T-cell (primary cell): ENCODE results near the gene SLC6A1. TPM values are rescaled to one million over a fixed set of nuclear protein-coding genes. Genes with fewer than 3 reads are reported as not detected.

Experiments used
- ATAC-seq, 4 experiments: fragments of 200-7000 bp in 3 of 4; fragments of 150-1000 bp in 1 of 4; cut with Tn5 transposase; replicated peaks in 1 of 4; 1 replicate in 3 of 4; 2 replicates in 1 of 4; pipeline ENCODE4 v1.10.0; 2021; ENCODE audit warnings: moderate library complexity in 3 of 4, mild to moderate bottlenecking in 2 of 4, moderate number of reproducible peaks in 1 of 4
- CTCF ChIA-PET, 2 donors: fragments of 300-600 bp; sonication (Branson Sonifier 250); formaldehyde crosslinking; loops; one replicate each; lab custom pipeline; 2022; ENCODE audit warnings: antibody characterized with exemption in 2 of 2; lab: Charles Lee
- POLR2A ChIA-PET, 2 donors: fragments of 300-600 bp; sonication (Branson Sonifier 250); formaldehyde crosslinking; loops; one replicate each; lab custom pipeline; 2022; ENCODE audit warnings: antibody characterized with exemption in 2 of 2; lab: Charles Lee
- DNase-seq, 35 experiments: peaks; one replicate each; pipeline versions ENCODE4 v3.0.0 to v3.0.0-alpha.2; 2013 to 2023
- H3K27ac ChIP-seq: one replicate; pipeline ENCODE4 v1.5.1; 2013; ENCODE audit warnings: low read length
- H3K27me3 ChIP-seq, 2 experiments: replicated peaks in 1 of 2; 1 replicate in 1 of 2; 2 replicates in 1 of 2; pipeline versions ENCODE4 v1.6.1 to v1.7.0; 2013; ENCODE audit warnings: low read length in 1 of 2, mixed read lengths in 1 of 2; ENCODE audit not compliant: control insufficient read depth in 2 of 2, insufficient read depth in 2 of 2; ENCODE audit errors: extremely low read depth in 1 of 2
- H3K36me3 ChIP-seq, 2 donors: 1 replicate in 1 of 2; 2 replicates in 1 of 2; pipeline versions ENCODE4 v1.6.1 to v1.7.0; 2013; ENCODE audit warnings: low read length in 1 of 2; ENCODE audit not compliant: control insufficient read depth in 2 of 2, insufficient read depth in 1 of 2; ENCODE audit errors: extremely low read depth in 1 of 2
- H3K4me1 ChIP-seq, 2 experiments: 1 replicate in 1 of 2; 2 replicates in 1 of 2; pipeline versions ENCODE4 v1.6.1 to v1.7.0; 2013; ENCODE audit warnings: low read length in 2 of 2, mixed read lengths in 1 of 2; ENCODE audit not compliant: insufficient read depth in 2 of 2, control insufficient read depth in 1 of 2; ENCODE audit errors: extremely low read depth in 1 of 2
- H3K4me3 ChIP-seq, 2 donors: 1 replicate in 1 of 2; 2 replicates in 1 of 2; pipeline versions ENCODE4 v1.5.1 to v1.7.0; 2013; ENCODE audit warnings: mild to moderate bottlenecking in 2 of 2, low read length in 1 of 2, moderate library complexity in 1 of 2; ENCODE audit not compliant: control insufficient read depth in 1 of 2; ENCODE audit errors: extremely low read depth in 1 of 2
- H3K9me3 ChIP-seq: 2 replicates; pipeline ENCODE4 v1.7.0; 2013
- H3K27ac Mint-ChIP-seq, 2 donors: one replicate each; pipeline ENCODE4 v1.8.0; 2020 to 2021; ENCODE audit warnings: mild to moderate bottlenecking in 2 of 2, mixed read lengths in 2 of 2
- H3K27me3 Mint-ChIP-seq, 2 donors: one replicate each; pipeline ENCODE4 v1.8.0; 2021 to 2022; ENCODE audit warnings: mixed read lengths in 2 of 2
- H3K36me3 Mint-ChIP-seq: one replicate; pipeline ENCODE4 v1.8.0; 2021; ENCODE audit warnings: mixed read lengths
- H3K4me1 Mint-ChIP-seq, 3 donors: one replicate each; pipeline ENCODE4 v1.8.0; 2020 to 2022; ENCODE audit warnings: mixed read lengths in 3 of 3, mild to moderate bottlenecking in 1 of 3
- H3K4me3 Mint-ChIP-seq, 3 donors: one replicate each; pipeline ENCODE4 v1.8.0; 2020 to 2022; ENCODE audit warnings: mild to moderate bottlenecking in 3 of 3, mixed read lengths in 3 of 3, moderate library complexity in 3 of 3
- H3K9me3 Mint-ChIP-seq, 3 donors: one replicate each; pipeline ENCODE4 v1.8.0; 2020 to 2022; ENCODE audit warnings: mixed read lengths in 3 of 3
- WGBS: methylation state at CpG from one replicate; pipeline ENCODE4 v1.1.5; 2013; ENCODE audit warnings: missing lambda C conversion rate; ENCODE audit not compliant: insufficient coverage; 5-methylcytosine and 5-hydroxymethylcytosine counted together
- total RNA-seq, 35 experiments: library from RNA in 6 of 35; stranded (reverse) in 6 of 35; fragments of 120-200 nt in 1 of 35; gene quantifications; one replicate each; pipeline versions ENCODE4 v1.2.1 to v1.2.4 and lab custom pipeline; 2013 to 2026

Gene SLC6A1
- total RNA-seq, 5 donors from 2014 or later (not counting 1 experiment from before 2014, with no cell fraction given): 0.13 to 0.16 TPM; not detected in 3

DNA sequence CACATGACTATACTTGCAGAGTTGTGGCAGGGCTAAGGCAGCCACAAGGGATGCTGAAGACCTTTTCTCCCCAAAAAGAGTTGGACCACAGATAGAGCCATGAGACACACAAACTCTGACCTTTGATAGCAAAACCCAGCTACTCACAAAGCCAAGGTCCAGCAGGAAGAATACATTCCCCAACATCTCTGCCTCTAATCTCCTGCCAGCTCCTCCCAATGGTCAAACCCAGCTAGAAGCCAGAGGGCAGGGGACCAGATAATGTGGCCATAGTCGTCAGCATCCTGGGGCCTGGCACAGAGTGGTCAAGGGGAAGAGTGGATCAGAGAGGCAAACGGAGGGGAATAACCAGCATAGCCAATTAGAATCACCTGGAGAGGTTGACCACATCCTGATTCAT, 28.2 kb downstream of the SLC6A1 start:
- ChIA-PET CTCF (no interaction called here), POLR2A (no interaction called here)
- Mint-ChIP-seq H3K36me3 (no peaks in the 10 kb centered on the region), H3K4me1 (peaks cover 0 to 6% (median 0%) of the 10 kb centered on the region in 3 donors), H3K27me3 (peaks cover 7 to 22% of the 10 kb centered on the region in 2 donors), H3K9me3 (no peaks in the 10 kb centered on the region), H3K4me3 (no peak overlapping the region), H3K27ac (no peak overlapping the region)
- no peak overlapping the region for H3K27ac ChIP-seq
- H3K4me1 ChIP-seq: no peaks in the 10 kb centered on the region
- H3K4me3 ChIP-seq: no peak overlapping the region
- H3K9me3 ChIP-seq: no peaks in the 10 kb centered on the region
- DNase-seq (no peak), ATAC-seq (no peak)
- H3K27me3 ChIP-seq: peaks cover 0 to 30% of the 10 kb centered on the region in 2 experiments
- 40% methylated on average over 1 of the region's 2 CpGs for WGBS
- no peaks in the 10 kb centered on the region for H3K36me3 ChIP-seq

DNA sequence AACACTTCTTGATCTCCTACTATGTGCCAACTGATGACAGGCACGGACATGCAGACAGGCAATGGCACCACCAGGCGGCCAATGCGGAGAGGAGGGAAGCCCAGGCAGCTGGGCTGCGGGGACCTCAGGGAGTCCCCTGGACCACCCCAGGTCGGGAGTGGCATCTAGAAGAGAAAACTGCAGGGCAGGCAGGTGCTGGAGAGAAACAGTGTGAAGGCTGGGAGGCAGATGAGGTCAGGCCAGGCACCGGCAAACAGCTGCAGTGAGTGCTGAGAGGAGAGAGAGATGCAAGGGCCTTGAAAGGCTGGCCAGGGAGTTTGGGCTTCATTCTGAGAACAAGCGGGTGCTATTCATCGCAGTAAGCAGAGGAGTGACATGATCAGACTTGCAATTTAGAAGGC, 29.1 kb downstream of the SLC6A1 start:
- DNase-seq (no peak), ATAC-seq (no peak)
- H3K4me1 Mint-ChIP-seq: peaks cover 0 to 6% (median 0%) of the 10 kb centered on the region in 3 donors
- no peak overlapping the region for H3K27ac ChIP-seq
- H3K4me3 ChIP-seq: no peak overlapping the region
- H3K27me3 Mint-ChIP-seq: peaks cover 10 to 26% of the 10 kb centered on the region in 2 donors
- ChIA-PET POLR2A (no interaction called here), CTCF (no interaction called here)
- no peaks in the 10 kb centered on the region for H3K4me1 ChIP-seq
- H3K27me3 ChIP-seq: peaks cover 0 to 36% of the 10 kb centered on the region in 2 experiments
- H3K9me3 Mint-ChIP-seq: peaks cover 1 to 5% (median 3%) of the 10 kb centered on the region in 3 donors
- no peaks in the 10 kb centered on the region for H3K9me3 ChIP-seq
- H3K4me3 Mint-ChIP-seq: no peak overlapping the region
- H3K27ac Mint-ChIP-seq: no peak overlapping the region
- H3K36me3 Mint-ChIP-seq: no peaks in the 10 kb centered on the region
- no peaks in the 10 kb centered on the region for H3K36me3 ChIP-seq
- 72% methylated on average over 8 of the region's 8 CpGs for WGBS

DNA sequence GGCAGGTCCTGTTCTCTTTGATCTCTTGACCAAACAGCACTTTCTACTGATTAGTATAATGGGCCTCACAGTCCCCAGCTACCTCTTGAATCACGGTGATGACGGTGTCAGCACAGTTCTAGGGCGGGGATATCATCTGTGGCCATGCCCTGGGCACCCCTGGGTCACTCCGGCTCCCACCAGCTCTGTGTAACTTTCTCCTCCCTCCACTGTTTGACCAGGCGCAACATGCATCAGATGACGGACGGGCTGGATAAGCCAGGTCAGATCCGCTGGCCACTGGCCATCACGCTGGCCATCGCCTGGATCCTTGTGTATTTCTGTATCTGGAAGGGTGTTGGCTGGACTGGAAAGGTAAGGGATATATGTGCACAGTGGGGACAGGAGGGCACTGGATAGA, 29.6 kb downstream of the SLC6A1 start:
- Mint-ChIP-seq H3K4me1 (peaks cover 0 to 6% (median 0%) of the 10 kb centered on the region in 3 donors), H3K9me3 (peaks cover 5 to 8% (median 7%) of the 10 kb centered on the region in 3 donors), H3K36me3 (no peaks in the 10 kb centered on the region), H3K27me3 (peaks cover 10 to 29% of the 10 kb centered on the region in 2 donors), H3K27ac (no peak overlapping the region), H3K4me3 (no peak overlapping the region)
- ChIA-PET POLR2A (no interaction called here), CTCF (no interaction called here)
- WGBS: 39% methylated on average over 3 of the region's 10 CpGs
- Histone ChIP-seq H3K4me1 (no peaks in the 10 kb centered on the region), H3K36me3 (no peaks in the 10 kb centered on the region), H3K4me3 (no peak overlapping the region), H3K27me3 (peaks cover 0 to 36% of the 10 kb centered on the region in 2 experiments), H3K9me3 (no peaks in the 10 kb centered on the region), H3K27ac (no peak overlapping the region)
- DNase-seq (no peak), ATAC-seq (no peak)

DNA sequence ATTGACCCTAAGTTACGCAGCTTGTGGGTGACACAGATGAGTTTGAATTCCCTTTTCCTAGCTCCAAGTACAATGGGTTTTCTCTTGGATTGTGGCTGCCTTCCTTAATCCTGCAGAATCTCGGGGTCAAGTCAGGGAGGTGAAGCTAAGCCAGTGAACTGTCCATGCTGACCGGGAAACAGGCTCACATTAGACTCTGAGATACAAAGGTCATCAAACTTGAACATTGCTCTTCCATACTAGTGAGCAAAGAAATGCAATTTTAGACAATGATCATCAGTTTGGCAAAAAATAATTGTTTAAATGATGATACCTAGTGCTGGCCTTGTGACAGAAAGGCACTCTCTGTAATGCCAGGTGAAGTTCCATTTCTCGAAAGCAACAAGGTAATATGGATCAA, 31.6 kb downstream of the SLC6A1 start:
- DNase-seq (no peak), ATAC-seq (no peak)
- H3K4me1 Mint-ChIP-seq: peaks cover 0 to 5% (median 0%) of the 10 kb centered on the region in 3 donors
- no peak overlapping the region for H3K27ac Mint-ChIP-seq
- CTCF ChIA-PET: no interaction called here
- H3K4me3 Mint-ChIP-seq: no peak overlapping the region
- no peaks in the 10 kb centered on the region for H3K9me3 ChIP-seq
- H3K27ac ChIP-seq: no peak overlapping the region
- H3K27me3 ChIP-seq: peaks cover 0 to 26% of the 10 kb centered on the region in 2 experiments
- POLR2A ChIA-PET: no interaction called here
- no peaks in the 10 kb centered on the region for H3K36me3 Mint-ChIP-seq
- no peaks in the 10 kb centered on the region for H3K36me3 ChIP-seq
- no peaks in the 10 kb centered on the region for H3K4me1 ChIP-seq
- H3K27me3 Mint-ChIP-seq: peaks cover 13 to 34% of the 10 kb centered on the region in 2 donors
- no peak overlapping the region for H3K4me3 ChIP-seq
- WGBS: 73% methylated on average over 2 of the region's 4 CpGs
- H3K9me3 Mint-ChIP-seq: peaks cover 5 to 8% (median 7%) of the 10 kb centered on the region in 3 donors

DNA sequence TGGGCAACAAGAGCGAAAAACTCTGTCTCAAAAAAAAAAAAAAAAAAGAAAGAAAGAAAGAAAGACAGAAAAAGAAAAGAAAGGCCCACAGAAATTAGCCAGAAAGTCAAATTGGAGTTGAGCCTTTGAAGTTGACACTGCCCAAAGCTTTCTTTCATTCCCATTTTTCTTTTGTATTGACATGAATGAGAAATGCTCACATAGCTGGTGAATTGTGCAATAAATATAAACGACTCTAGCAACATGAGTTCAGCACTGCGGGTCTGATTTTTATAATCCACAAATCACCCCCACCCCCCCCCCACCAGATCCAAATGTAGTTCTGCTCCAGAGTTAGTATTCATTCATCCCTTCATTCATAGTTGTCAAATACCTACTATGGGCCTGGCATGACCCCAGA, 37.4 kb downstream of the SLC6A1 start:
- CTCF ChIA-PET: no interaction called here

DNA sequence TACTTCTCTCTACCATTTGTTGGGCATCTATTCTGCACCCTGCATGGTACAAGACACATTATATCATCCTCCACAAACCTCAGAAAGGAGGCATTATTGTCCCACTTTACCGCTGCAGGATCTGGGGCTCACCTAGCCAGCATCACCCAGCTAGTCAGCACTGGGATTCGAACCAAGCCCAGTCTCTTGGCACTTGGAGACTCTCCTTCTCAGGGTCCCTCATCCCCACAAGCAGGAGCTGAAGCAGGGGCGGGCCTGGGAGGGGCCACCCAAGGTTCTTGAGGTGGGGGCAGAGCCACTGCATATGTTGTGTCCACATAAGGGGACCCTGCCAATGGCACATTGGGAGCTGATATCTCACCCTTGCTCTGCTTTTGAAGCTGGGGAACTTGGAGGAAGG, 41.3 kb downstream of the SLC6A1 start:
- no peak overlapping the region for H3K4me3 ChIP-seq
- H3K27ac Mint-ChIP-seq: no peak overlapping the region
- no peaks in the 10 kb centered on the region for H3K9me3 Mint-ChIP-seq
- no peaks in the 10 kb centered on the region for H3K4me1 Mint-ChIP-seq
- no peak overlapping the region for H3K4me3 Mint-ChIP-seq
- no peak overlapping the region for H3K27ac ChIP-seq
- H3K36me3 Mint-ChIP-seq: no peaks in the 10 kb centered on the region
- H3K27me3 ChIP-seq: peaks cover 0 to 38% of the 10 kb centered on the region in 2 experiments
- no peak for ATAC-seq
- no peaks in the 10 kb centered on the region for H3K36me3 ChIP-seq
- POLR2A ChIA-PET: no interaction called here
- H3K4me1 ChIP-seq: no peaks in the 10 kb centered on the region
- no peak for DNase-seq
- H3K9me3 ChIP-seq: no peaks in the 10 kb centered on the region
- WGBS: 77% methylated on average over 2 of the region's 3 CpGs
- CTCF ChIA-PET: no interaction called here
- H3K27me3 Mint-ChIP-seq: peaks cover 42 to 45% of the 10 kb centered on the region in 2 donors

More for the DNA sequence above, 37.4 kb downstream of the SLC6A1 start:
- no peak overlapping the region for H3K4me3 Mint-ChIP-seq
- Histone ChIP-seq H3K9me3 (no peaks in the 10 kb centered on the region), H3K27me3 (peaks cover 0 to 21% of the 10 kb centered on the region in 2 experiments), H3K36me3 (no peaks in the 10 kb centered on the region), H3K4me3 (no peak overlapping the region), H3K27ac (no peak overlapping the region), H3K4me1 (no peaks in the 10 kb centered on the region)
- no CpG with 5 or more reads among the region's 3 CpGs for WGBS
- ATAC-seq (no peak), DNase-seq (no peak)
- H3K27me3 Mint-ChIP-seq: peaks cover 21 to 33% of the 10 kb centered on the region in 2 donors
- H3K4me1 Mint-ChIP-seq: no peaks in the 10 kb centered on the region
- POLR2A ChIA-PET: interaction anchor here in 1 of 2 donors (0.6 kb wide), 1 partner anchor 12 kb away, joined by 3 read pairs; no protein-coding TSS in a partner anchor
- H3K9me3 Mint-ChIP-seq: peaks cover 5 to 8% (median 7%) of the 10 kb centered on the region in 3 donors
- H3K36me3 Mint-ChIP-seq: no peaks in the 10 kb centered on the region
- no peak overlapping the region for H3K27ac Mint-ChIP-seq
